ENCODE results near the gene TFDP1. TPM values are rescaled to one million over a fixed set of nuclear protein-coding genes. Genes with fewer than 3 reads are reported as not detected.

TFDP1 gene, protein sequence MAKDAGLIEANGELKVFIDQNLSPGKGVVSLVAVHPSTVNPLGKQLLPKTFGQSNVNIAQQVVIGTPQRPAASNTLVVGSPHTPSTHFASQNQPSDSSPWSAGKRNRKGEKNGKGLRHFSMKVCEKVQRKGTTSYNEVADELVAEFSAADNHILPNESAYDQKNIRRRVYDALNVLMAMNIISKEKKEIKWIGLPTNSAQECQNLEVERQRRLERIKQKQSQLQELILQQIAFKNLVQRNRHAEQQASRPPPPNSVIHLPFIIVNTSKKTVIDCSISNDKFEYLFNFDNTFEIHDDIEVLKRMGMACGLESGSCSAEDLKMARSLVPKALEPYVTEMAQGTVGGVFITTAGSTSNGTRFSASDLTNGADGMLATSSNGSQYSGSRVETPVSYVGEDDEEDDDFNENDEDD
- 42.1 TPM for total RNA-seq
- long read RNA-seq, transcript TFDP1-201 (12 exons, 2,648 nt), result major isoform, 87 of 252 reads
- long read RNA-seq, partial matches to known transcripts, result 7 of 252 reads
- long read RNA-seq, other reads (novel, unspliced or antisense), result 157 of 252 reads

DNA sequence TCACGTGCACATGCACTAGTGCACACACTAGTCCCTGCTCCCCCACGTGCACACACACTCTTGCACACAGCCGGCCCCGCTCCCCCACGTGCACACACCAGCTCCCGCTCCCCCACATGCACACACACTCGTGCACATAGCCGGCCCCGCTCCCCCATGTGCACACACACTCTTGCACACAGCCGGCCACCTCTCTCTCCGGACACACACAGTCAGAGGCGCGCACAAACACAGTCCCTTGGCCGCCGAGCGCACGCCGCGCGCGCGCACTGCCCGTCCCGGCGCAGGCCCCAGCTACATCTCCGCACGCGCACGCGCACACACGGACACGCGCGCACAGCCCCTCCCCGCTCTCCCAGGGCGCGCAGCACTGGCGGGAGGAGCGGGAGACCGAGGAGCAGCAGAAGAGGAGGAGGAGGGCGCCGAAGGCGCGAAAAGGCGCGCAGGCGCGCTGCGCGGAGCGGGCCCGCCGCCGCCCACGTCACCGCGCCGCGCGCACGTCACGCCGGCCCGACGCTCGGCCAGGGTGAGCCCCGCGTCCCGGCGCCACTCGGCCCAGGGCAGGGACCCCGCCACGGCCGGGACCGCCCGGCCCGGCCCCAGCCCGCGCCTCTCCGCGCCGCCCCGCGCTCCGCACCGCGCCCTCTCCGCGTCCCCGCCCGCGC lies at the start of gene TFDP1:
Gene TFDP1 (plus strand): TSS at position 549 of the 665 bp plus-strand sequence. CDS start 1,085 bp downstream, outside the sequence.
- ATAC-seq (ENCODE audit: poor library complexity), result peak; percentile 89
- intact Hi-C loops (cut with DNase I), result no loop called here
- peak; percentile 89 for DNase-seq

DNA sequence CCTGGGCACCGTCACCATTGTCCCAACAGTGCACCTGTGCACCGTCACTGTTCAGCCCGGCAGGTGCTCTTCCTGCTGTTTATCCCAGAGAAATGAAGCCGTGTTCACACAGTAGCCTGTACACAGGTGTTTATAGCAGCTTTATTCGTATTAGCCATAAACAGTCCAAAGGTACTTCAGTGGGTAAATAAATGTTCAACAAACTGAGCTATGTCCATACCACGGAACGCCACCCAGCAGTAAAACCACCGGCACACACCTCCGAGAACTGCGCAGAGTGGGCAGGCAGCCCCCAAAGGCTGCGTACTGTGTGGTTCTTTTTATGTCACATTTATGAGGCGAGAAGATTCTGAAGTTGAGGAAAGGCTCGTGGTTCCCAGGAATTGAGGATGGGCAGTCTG lies 49.2 kb upstream of the TFDP1 start:
- DNase-seq (no peak), ATAC-seq (ENCODE audit: poor library complexity) (no peak)
- intact Hi-C loops (cut with DNase I), result no loop called here

DNA sequence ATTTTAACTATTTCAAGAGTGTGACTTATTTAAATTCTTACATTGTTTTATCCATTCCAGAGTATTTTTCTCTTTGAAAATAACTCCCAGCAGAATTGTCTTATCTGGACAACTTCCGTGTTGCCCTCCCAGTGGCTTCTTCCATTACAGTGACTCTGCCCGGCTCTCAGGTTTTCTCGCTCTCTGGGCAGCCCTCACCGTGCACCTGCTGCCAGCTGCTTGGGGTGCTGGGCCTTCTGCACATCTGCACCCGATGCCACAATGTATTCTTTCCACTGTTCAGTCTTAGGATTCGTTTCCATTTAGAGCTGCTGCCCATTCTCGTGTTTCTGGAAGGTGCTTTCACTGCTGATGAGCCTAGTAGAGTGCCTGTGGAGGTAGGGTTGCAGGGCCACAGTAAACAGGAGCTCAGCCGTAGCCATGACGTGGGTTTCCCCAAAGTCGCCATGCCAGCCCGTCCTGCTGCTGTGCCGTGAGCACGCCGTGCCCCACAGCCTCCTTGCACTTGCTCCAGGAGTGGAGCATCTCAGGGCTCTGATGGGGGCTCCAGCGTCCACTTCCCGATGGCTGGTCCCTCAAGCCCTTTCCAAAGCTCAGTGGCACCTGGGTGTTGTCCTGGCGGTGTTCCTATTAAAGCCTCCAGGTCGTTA lies 48.0 kb upstream of the TFDP1 start:
- DNase-seq (no peak), ATAC-seq (ENCODE audit: poor library complexity) (no peak)
- intact Hi-C loops (cut with DNase I), result no loop called here

DNA sequence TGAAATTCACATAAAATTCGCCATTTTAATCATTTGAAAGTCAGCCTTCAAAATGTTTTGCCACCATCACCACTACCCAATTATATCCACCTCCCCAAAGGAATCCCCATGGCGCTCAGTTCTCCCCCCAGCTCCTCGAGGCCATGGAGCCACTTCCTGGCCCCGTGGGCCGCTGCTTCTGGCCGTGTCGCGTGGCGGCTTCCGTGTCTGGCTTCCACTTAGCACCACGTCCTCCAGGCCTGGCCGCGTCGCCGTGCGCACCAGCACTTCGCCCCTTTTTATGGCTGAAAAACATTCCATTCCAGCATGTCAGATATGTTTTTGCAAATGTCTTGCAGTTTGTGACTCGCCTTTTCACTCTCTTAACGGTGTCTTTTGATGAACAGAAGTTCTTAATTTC lies 47.3 kb upstream of the TFDP1 start:
- DNase-seq (no peak), ATAC-seq (ENCODE audit: poor library complexity) (no peak)
- intact Hi-C loops (cut with DNase I), result no loop called here

DNA sequence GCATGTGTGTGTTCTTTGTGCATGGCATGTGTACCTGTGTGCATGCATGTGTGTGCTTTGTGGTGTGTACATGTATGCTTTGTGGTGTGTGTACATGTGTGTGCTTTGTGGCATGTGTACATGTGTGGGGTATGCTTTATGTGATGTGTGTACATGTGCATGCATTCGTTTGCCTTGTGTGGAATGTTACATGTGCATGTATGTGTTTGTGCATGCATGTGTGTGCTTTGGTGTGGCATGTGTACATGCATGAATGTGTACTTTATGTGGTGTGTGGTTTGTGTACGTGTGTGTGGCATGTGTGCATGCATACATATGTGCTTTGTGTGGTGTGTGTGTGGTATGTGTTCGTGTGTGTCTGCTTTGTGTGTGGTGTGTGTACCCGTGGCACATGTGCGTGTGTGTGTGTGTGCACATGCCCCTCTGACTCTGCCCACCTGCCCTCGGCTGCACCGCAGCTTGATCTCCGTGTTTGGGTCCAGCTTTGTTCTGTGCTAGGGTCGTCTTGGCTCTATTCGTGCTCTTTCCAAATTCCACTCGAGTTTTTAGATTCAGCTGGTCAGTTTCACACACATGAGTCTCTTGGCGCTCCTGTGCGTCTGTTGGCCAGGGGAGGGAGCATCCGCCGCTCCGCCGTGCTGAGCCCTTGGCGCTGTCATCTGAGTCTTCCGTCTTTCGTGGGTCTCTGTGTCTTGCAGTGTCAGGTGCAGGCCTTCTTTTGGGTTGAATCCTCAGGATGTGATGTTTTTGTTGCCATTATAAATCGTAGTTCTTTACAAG lies 46.5 kb upstream of the TFDP1 start:
- intact Hi-C loops (cut with DNase I), result no loop called here
- no peak for ATAC-seq (ENCODE audit: poor library complexity)
- no peak for DNase-seq

DNA sequence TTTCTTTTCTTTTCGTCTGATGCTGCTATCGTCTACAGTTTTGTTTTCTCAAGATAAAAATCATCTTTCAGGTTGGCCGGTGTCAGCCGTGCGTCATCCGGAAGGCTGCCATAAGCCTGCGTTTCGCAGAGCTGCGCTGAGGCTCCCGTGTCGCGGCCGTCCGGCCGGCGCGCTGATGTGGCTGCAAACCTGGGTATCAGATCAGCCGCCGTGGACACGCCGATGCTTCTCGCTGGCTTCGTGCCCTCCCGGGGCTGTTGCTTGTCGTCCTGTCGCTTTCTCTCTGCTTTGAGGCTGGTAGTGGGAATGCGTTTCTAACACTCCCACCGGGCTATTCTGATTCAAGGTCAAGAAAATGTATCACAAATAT lies 45.9 kb upstream of the TFDP1 start:
- DNase-seq (no peak), ATAC-seq (ENCODE audit: poor library complexity) (no peak)
- intact Hi-C loops (cut with DNase I), result no loop called here

DNA sequence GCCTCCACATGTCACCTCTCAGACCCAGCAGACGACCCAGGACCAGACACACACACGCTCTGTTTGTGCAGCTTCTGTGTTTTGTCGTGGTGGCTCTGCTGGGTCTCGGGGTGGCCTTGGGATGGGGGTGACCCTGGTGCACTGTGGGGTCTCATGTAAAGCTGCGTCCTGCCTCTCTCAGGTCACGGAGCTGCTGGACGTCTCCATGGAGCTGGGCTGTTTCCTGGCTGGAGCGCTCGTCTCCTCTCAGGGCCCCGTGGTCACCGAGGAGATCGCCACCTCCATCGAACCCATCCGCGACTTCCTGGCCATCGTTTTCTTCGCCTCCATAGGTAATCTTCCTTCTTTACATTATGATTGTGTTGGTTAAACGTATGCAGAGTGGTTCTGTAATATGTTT lies 45.4 kb upstream of the TFDP1 start:
- intact Hi-C loops (cut with DNase I), result no loop called here
- no peak for DNase-seq
- ATAC-seq (ENCODE audit: poor library complexity), result no peak

DNA sequence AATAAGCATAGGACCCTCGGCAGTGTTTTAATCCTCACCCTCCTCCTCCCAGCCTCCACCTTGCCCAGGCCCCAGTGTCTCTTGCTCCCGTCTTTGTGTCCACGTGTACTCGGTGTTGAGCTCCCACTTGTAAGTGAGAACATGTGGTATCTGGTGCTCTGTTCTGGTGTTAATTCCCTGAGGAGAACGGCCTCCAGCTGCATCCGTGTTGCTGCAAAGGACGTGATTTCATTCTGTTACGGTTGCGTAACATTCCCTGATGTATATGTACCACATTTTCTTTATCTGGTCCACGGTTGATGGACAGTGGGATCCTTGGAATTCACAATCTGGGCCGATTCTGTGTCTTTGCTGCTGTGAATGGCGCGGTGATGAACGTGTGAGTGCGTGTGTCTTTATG lies 44.7 kb upstream of the TFDP1 start:
- ATAC-seq (ENCODE audit: poor library complexity) (peak; percentile 65), DNase-seq (no peak)
- intact Hi-C loops (cut with DNase I), result no loop called here

DNA sequence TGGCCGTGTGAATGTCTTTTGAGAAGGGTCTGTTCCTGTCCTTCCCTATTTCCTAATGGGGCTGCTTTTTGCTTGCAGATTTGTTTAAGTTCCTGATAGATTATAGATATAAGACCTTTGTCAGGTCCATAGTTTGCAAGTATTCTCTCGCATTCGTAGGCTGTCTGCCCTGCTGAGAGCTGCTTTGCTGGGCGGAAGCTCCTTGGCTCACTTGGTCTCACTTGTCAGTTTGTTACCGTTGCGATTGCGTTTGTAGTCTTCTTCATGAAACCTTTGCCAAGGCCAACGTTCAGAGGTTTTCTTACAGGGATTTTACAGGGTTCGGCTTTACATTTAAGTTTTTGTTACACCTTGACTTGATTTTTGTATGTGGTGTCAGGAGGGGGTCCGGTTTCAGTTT lies 44.0 kb upstream of the TFDP1 start:
- intact Hi-C loops (cut with DNase I), result no loop called here
- DNase-seq, result no peak
- no peak for ATAC-seq (ENCODE audit: poor library complexity)

DNA sequence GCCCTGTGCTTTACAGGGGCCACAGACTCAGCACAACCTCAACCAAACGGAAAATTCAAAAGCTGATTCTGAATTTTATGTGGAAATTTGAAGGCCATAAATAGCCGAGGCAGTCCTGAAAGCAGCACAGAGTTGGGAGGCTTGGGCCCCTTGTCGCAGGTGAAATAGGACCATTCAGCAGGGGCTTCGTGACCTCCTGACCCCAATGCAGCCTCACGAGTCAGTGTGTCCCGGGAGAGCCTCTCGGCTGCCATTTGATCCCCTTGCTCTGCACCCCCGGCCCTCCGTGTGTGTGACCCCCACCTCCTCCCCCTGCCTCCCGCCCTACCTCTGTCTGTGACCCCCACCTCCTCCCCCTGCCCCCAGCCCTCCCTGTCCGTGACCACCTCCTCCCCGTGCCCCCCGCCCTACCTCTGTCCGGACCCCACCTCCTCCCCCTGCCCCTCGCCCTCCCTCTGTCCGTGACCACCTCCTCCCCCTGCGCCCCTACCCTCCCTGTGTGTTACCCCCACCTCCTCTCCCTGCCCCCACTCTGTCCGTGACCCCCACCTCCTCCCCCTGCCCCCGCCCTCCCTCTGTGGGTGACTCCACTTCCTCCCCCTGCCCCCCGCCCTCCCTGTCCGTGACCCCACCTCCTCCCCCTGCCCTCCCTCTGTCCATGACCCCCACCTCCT lies 41.7 kb upstream of the TFDP1 start:
- ATAC-seq (ENCODE audit: poor library complexity) (no peak), DNase-seq (no peak)
- intact Hi-C loops (cut with DNase I), result no loop called here

DNA sequence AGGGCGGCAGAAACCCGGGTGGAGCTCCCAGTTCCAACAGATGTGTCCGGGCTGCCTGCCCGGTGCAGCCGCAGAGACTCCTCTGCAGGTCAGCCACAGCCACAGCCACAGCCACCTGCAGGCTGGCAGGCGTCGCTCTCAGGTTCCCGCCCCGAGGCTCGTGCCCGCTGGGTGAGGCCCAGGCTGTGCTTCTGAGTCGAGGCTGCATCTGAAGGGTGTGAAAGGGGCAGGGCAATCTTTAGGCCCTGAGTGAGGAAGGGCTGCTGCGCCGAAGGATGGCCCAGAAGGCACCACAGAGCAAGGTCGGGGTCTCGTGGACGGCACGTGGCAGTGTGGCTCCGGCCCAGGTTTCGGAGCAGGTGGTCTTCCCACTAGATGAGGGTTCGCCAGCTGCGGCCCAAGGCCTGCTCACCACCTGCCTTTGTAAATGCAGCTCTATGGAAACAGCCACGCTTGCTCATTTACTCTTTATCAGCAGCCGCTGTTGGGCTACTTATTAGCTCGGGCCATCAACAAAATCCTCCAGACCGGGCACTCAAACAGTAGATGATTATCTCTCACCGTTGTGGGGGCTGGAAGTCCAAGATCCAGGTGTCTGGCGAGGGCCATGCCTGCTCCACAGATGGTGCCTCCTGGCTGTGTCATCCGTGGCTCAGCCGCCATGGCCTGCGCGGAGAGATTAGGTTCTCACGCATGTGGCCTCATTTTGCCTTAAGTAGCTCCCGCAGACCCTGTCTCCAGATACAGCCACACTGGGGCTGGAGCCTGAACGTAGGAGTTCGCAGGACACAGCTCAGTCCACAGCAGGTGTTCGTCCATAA lies 40.3 kb upstream of the TFDP1 start:
- intact Hi-C loops (cut with DNase I), result no loop called here
- ATAC-seq (ENCODE audit: poor library complexity), result no peak
- DNase-seq, result no peak

DNA sequence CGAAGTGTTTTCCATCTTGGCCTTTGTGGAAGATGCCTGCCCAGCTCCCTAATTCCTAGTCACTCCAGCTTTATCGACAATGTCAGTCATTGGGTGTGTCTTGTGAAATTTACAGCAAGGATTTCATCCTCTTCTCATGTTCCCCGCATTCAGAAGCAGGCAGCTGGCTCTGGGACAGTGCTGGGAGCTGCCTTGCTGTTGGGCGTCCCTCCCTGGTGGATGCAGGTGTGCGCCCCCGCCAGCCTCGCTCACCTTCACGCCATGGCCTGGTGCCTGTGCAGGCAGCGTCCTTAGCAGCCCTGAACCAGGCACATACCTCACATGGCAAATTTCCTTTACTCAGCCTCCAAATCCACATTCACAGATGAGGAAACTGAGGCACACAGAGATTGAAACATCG lies 39.7 kb upstream of the TFDP1 start:
- intact Hi-C loops (cut with DNase I), result no loop called here
- DNase-seq (no peak), ATAC-seq (ENCODE audit: poor library complexity) (no peak)

DNA sequence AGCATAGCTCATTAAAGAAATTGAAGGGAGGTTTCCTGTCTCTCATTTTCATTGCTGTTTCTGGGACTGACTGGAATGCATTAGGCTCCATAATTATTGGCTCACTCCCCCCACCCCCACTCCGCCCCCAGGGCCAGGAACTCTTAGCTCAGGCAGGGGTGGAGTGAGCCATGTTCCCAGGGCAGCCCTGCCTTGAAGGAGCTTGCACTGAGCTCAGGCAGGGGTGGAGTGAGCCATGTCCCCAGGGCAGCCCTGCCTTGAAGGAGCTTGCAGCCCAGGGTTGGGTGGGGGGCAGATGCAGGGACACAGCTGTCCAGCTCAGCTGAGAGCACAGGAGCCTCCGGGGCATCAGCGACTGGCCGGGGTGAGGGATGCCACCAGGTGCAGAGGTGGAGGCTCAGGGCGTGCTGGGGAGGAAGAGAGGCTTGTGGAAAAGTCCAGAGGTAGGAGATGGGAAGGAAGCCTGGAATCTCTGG lies 39.1 kb upstream of the TFDP1 start:
- intact Hi-C loops (cut with DNase I), result no loop called here
- DNase-seq, result no peak
- ATAC-seq (ENCODE audit: poor library complexity), result peak; percentile 35

DNA sequence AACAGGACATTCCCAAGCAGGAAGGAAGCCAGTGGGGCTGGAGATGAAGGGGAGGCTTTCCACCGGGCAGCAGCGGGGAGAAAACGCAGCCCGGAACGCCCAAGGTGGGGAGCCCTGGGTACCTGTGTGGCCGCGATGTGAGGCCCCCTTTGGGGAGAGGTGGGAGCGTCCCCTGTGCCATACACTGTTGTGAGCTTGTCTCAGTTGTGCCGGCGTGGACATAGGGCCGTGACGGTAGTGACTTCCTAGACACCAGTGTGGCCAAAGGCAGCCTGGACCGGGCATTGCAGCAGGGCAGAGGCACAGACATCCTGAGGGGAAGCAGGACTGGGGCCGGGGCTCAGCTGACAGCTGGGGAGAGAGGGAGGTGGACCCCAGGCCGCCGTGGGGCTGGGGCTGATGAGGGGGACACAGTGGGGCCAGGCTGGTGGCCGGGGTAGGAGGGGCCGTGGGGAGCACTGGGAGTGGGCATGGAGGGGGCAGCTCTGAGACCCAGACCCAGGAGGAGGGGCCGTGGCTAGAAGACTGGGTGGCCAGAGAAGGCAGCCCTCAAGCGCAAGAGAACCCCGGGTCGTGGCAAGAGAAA lies 38.5 kb upstream of the TFDP1 start:
- peak; percentile 26 for ATAC-seq (ENCODE audit: poor library complexity)
- DNase-seq, result no peak
- intact Hi-C loops (cut with DNase I), result no loop called here

DNA sequence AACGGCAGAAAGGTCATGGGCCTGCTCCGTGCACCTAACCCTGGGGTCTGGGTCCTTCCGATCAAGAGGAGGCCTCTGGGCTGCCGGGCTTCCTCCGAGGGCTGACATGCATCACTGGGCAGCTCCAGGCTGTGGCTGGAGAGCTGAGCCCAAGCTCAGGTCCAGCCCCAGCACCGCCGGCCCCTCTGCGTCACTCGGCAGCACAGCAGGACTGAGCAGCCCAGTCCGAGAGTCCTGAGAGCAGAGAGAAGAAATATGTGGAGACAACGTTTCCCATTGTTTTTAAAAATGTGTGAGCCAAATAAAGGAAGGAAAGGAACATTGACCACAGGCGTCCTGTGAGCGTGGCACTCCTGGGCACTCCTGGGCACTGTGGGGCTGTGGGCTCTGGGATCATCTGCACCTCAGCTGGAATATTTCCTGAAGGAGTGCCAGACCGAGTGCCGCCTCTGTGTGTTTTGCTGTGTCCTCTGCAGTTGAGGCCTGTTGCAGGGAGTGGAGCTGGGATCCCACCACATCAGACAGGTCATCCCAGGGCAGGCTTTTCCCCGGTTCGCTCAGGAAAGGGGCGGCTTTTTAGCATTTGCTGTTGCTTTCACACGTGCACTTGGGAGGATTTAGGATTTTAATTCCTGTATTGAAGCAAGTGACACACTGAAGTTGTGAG lies 37.8 kb upstream of the TFDP1 start:
- DNase-seq, result peak; percentile 76

DNA sequence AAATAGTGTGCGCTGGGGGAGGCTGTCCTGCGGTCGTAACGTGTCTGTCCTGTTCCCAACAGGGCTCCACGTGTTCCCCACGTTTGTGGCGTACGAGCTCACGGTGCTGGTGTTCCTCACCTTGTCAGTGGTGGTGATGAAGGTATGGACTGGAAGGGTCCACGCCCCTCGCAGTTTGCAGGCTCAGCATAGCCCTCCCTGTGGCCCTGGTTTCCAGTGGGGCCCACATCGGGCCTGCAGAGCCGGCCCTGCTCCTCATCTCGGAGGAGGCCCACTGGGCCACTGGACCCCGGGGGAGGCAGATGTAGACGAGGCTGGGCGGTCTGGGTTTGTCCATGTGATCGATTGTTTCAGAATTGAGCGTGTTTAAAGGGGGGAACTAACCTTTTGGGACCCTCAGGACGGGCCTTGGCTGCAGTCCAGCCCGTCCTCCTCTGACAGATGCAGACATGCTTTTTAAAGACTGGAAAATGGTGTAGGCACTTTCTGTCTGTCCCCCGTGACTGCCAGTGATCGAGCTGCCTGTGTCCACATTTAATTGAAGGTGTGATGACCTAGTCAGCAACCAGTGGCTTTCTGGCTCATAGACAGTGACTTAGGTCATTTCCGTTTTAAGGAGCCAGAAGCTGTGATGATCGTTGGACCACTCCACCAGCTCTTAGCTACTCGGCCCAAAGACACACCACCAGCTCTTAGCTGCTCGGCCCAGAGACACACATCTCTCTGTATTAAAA lies 37.1 kb upstream of the TFDP1 start:
- intact Hi-C loops (cut with DNase I), result no loop called here
- ATAC-seq (ENCODE audit: poor library complexity), result peak; percentile 69
- DNase-seq, result no peak

More for the DNA sequence above, 37.8 kb upstream of the TFDP1 start:
- peak; percentile 86 for ATAC-seq (ENCODE audit: poor library complexity)
- intact Hi-C loops (cut with DNase I), result no loop called here

Measured in Right ventricle myocardium superior (tissue), 1 donor.